Astrocyte of the cerebellum (primary cell): ENCODE data around the gene PANK2.
"Not testable (repeated sequence)": the region's sequence is repeated elsewhere in the genome, so short reads cannot be mapped to it uniquely, and the experiment has no call there.

ENCODE experiments used
- DNase-seq: peaks from one replicate; pipeline ENCODE4 v3.0.0-alpha.2; 2011; ENCODE audit warnings: low read depth
- H3K4me3 ChIP-seq: 2 replicates; pipeline ENCODE4 v1.5.1; 2011; ENCODE audit warnings: mild to moderate bottlenecking, low read depth, low read length, moderate library complexity
- in situ Hi-C: cut with HindIII; loops from 2 replicates; pipeline ENCODE4 v1.10.0; 2017; ENCODE audit warnings: low sequenced_read_pairs
- TF ChIP-seq, protein P1 (sequence below): IDR thresholded peaks from 2 replicates; pipeline ENCODE4 v1.5.1; 2012; ENCODE audit warnings: low read length, low read depth, moderate library complexity, mild to moderate bottlenecking; ENCODE audit errors: missing control alignments

PANK2 gene

DNA sequence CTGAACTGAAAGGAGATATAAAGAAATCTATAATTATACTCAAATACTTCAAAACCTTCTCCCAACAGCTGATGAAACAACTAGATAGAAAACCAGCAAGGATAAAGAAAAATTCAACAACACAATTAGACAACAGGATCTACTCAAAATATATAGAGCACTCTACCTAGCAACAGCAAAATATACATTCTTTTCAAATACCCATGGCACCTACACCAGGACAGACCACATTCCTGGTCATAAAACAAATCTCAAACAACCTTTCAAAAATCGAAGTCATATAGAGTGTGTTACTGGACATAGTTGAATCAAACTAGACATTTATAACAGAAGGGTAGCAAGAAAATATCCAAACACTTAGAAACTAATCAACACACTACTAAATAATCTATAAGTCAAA is 83.0 kb downstream of the PANK2 start:
- TF ChIP-seq, protein P1, sequence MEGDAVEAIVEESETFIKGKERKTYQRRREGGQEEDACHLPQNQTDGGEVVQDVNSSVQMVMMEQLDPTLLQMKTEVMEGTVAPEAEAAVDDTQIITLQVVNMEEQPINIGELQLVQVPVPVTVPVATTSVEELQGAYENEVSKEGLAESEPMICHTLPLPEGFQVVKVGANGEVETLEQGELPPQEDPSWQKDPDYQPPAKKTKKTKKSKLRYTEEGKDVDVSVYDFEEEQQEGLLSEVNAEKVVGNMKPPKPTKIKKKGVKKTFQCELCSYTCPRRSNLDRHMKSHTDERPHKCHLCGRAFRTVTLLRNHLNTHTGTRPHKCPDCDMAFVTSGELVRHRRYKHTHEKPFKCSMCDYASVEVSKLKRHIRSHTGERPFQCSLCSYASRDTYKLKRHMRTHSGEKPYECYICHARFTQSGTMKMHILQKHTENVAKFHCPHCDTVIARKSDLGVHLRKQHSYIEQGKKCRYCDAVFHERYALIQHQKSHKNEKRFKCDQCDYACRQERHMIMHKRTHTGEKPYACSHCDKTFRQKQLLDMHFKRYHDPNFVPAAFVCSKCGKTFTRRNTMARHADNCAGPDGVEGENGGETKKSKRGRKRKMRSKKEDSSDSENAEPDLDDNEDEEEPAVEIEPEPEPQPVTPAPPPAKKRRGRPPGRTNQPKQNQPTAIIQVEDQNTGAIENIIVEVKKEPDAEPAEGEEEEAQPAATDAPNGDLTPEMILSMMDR: no peak
- DNase-seq: no peak
- in situ Hi-C loops: no loop called here
- H3K4me3 ChIP-seq: no peak overlapping the region

- in situ Hi-C loops, DNase-seq, H3K4me3 ChIP-seq: not testable (repeated sequence)
Observed at GRCh38 chr20:3972631-3973030, 83.4 kb downstream of the PANK2 start.

- in situ Hi-C loops: no loop called here
- DNase-seq: no peak
- TF ChIP-seq, protein P1: no peak
- no peak overlapping the region for H3K4me3 ChIP-seq
Observed at GRCh38 chr20:3973705-3974104, 84.5 kb downstream of the PANK2 start.

GRCh38 chr20:3976511-3976910 is 87.3 kb downstream of the PANK2 start:
- no peak for DNase-seq
- in situ Hi-C loops: no loop called here
- H3K4me3 ChIP-seq: no peak overlapping the region
- TF ChIP-seq, protein P1: no peak
